Natural killer cell (primary cell): ENCODE data around the gene ZFYVE9. TPM values are rescaled to one million over a fixed set of nuclear protein-coding genes. Genes with fewer than 3 reads are reported as not detected.

Experiments used
- ATAC-seq, 3 donors: fragments of 150-1000 bp in 2 of 3; fragments of 200-7000 bp in 1 of 3; cut with Tn5 transposase; 1 replicate in 1 of 3; 2 replicates in 2 of 3; pipeline ENCODE4 v1.10.0; 2021; ENCODE audit warnings: mild to moderate bottlenecking in 2 of 3, moderate library complexity in 2 of 3
- DNase-seq, 2 donors: peaks; one replicate each; pipeline versions ENCODE4 v3.0.0 to v3.0.0-alpha.2; 2013 to 2021; ENCODE audit warnings: mixed read lengths in 1 of 2
- H3K27ac ChIP-seq: one replicate; pipeline ENCODE4 v1.5.1; 2013; ENCODE audit warnings: mild to moderate bottlenecking, low read length
- H3K27me3 ChIP-seq: one replicate; pipeline ENCODE4 v1.6.1; 2013; ENCODE audit warnings: low read length; ENCODE audit not compliant: control insufficient read depth, insufficient read depth
- H3K36me3 ChIP-seq: one replicate; pipeline ENCODE4 v1.6.1; 2013; ENCODE audit warnings: low read length; ENCODE audit not compliant: control insufficient read depth, insufficient read depth
- H3K4me1 ChIP-seq: one replicate; pipeline ENCODE4 v1.6.1; 2013; ENCODE audit warnings: low read length; ENCODE audit not compliant: control insufficient read depth, insufficient read depth
- H3K4me3 ChIP-seq: one replicate; pipeline ENCODE4 v1.5.1; 2013; ENCODE audit warnings: low read length
- H3K9me3 ChIP-seq: one replicate; pipeline ENCODE4 v1.6.1; 2013; ENCODE audit warnings: low read length; ENCODE audit not compliant: control insufficient read depth, insufficient read depth
- H3K27ac Mint-ChIP-seq, 2 donors: one replicate each; pipeline ENCODE4 v1.8.0; 2022; ENCODE audit warnings: mild to moderate bottlenecking in 2 of 2, mixed read lengths in 2 of 2, moderate library complexity in 1 of 2
- H3K27me3 Mint-ChIP-seq, 2 donors: one replicate each; pipeline ENCODE4 v1.8.0; 2022; ENCODE audit warnings: low read depth in 2 of 2, mixed read lengths in 2 of 2
- H3K36me3 Mint-ChIP-seq: one replicate; pipeline ENCODE4 v1.8.0; 2022; ENCODE audit warnings: mixed read lengths
- H3K4me1 Mint-ChIP-seq, 2 donors: one replicate each; pipeline ENCODE4 v1.8.0; 2022; ENCODE audit warnings: mixed read lengths in 2 of 2
- H3K4me3 Mint-ChIP-seq: one replicate; pipeline ENCODE4 v1.8.0; 2022; ENCODE audit warnings: mild to moderate bottlenecking, moderate library complexity, mixed read lengths
- H3K9me3 Mint-ChIP-seq, 2 donors: one replicate each; pipeline ENCODE4 v1.8.0; 2022; ENCODE audit warnings: mixed read lengths in 2 of 2
- CTCF ChIP-seq: fragments of 200-600 bp; IDR thresholded peaks from one replicate; pipeline ENCODE4 v1.8.0; 2022; ENCODE audit warnings: antibody characterized with exemption
- WGBS: methylation state at CpG from one replicate; pipeline ENCODE4 v1.1.7; 2013; ENCODE audit warnings: missing lambda C conversion rate; ENCODE audit not compliant: insufficient coverage; 5-methylcytosine and 5-hydroxymethylcytosine counted together
- intact Hi-C: fragments of 100-400 bp; cut with micrococcal nuclease; formaldehyde crosslinking; loops from one replicate; pipeline ENCODE4 v1.14.2; 2022
- total RNA-seq, 4 donors: library from RNA; stranded (reverse); fragments of 120-200 nt in 1 of 4; gene quantifications; one replicate each; pipeline versions ENCODE4 v1.2.3 to v1.2.4, GENCODE V29; 2013 to 2022

The ZFYVE9 gene
- total RNA-seq, 3 donors from 2014 or later (not counting 1 experiment from before 2014, with no cell fraction given) = 1.1 to 2.3 (median 1.8) TPM

GRCh38 chr1:52182874-52183400 is 41.0 kb downstream of the ZFYVE9 start:
- H3K36me3 ChIP-seq = no peaks in the 10 kb centered on the region
- DNase-seq (no peak), ATAC-seq (no peak)
- no peak overlapping the region for H3K4me3 Mint-ChIP-seq
- WGBS = 92% methylated on average over 2 of the region's 3 CpGs
- no peak overlapping the region for H3K27ac Mint-ChIP-seq
- H3K9me3 Mint-ChIP-seq = no peaks in the 10 kb centered on the region
- H3K9me3 ChIP-seq = no peaks in the 10 kb centered on the region
- no peaks in the 10 kb centered on the region for H3K27me3 ChIP-seq
- H3K27ac ChIP-seq = no peak overlapping the region
- H3K4me1 ChIP-seq = no peaks in the 10 kb centered on the region
- no peaks in the 10 kb centered on the region for H3K36me3 Mint-ChIP-seq
- intact Hi-C loops = no loop called here
- H3K27me3 Mint-ChIP-seq = peaks cover 0 to 8% of the 10 kb centered on the region in 2 donors
- H3K4me1 Mint-ChIP-seq = no peaks in the 10 kb centered on the region
- no peak for TF ChIP-seq CTCF
- no peak overlapping the region for H3K4me3 ChIP-seq

- no peaks in the 10 kb centered on the region for H3K9me3 ChIP-seq
- no peak overlapping the region for H3K4me3 ChIP-seq
- Mint-ChIP-seq H3K27me3 (peaks cover 0 to 6% of the 10 kb centered on the region in 2 donors), H3K27ac (no peak overlapping the region), H3K4me3 (no peak overlapping the region), H3K36me3 (no peaks in the 10 kb centered on the region), H3K9me3 (no peaks in the 10 kb centered on the region), H3K4me1 (no peaks in the 10 kb centered on the region)
- intact Hi-C loops = no loop called here
- TF ChIP-seq CTCF = no peak
- WGBS = 100% methylated on average over 1 of the region's 2 CpGs
- no peak for DNase-seq
- H3K4me1 ChIP-seq = no peaks in the 10 kb centered on the region
- ATAC-seq = no peak
- H3K27me3 ChIP-seq = no peaks in the 10 kb centered on the region
- no peak overlapping the region for H3K27ac ChIP-seq
- no peaks in the 10 kb centered on the region for H3K36me3 ChIP-seq
Measured at GRCh38 chr1:52186449-52186848, 44.6 kb downstream of the ZFYVE9 start.

DNA sequence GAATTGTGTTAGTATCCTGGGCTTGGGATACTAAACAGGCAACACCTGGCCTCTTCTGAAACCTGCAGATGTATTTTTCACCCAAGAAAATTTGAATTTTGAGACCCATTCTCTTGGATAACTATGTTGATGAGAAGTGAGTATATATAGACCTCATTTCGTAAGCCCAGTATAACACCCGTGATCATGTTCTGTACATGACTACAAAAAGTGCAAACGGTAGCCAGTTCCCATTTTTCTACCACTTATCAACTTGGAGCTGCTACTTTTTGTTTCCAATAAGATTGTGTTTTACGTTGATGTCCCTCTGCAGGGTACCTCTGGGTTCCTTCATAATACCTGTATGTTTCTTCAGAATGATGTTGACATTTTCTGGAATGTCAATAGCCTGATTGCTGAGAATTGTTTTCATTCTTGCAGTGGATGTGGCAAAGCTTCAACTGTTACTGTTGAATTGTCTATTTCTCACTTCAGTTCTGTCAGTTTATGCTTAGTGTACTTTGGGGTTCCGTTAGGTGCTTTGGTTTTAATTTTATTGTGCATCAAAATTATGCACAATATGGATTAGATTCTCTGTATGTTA is 48.1 kb downstream of the ZFYVE9 start:
- H3K27me3 ChIP-seq = no peaks in the 10 kb centered on the region
- H3K4me3 ChIP-seq = no peak overlapping the region
- no peaks in the 10 kb centered on the region for H3K9me3 ChIP-seq
- no peak overlapping the region for H3K27ac ChIP-seq
- DNase-seq (no peak), ATAC-seq (no peak)
- intact Hi-C loops = no loop called here
- Mint-ChIP-seq H3K27ac (no peak overlapping the region), H3K27me3 (peaks cover 0 to 13% of the 10 kb centered on the region in 2 donors), H3K4me3 (no peak overlapping the region), H3K36me3 (no peaks in the 10 kb centered on the region), H3K9me3 (no peaks in the 10 kb centered on the region), H3K4me1 (no peaks in the 10 kb centered on the region)
- 94% methylated on average over 5 of the region's 5 CpGs for WGBS
- H3K4me1 ChIP-seq = no peaks in the 10 kb centered on the region
- TF ChIP-seq CTCF = no peak
- no peaks in the 10 kb centered on the region for H3K36me3 ChIP-seq
